Skeletal muscle tissue (tissue), 4 donors: ENCODE measurements around the gene TBCK. TPM values are rescaled to one million over a fixed set of nuclear protein-coding genes. Genes with fewer than 3 reads are reported as not detected.
"Not testable (repeated sequence)": the region's sequence is repeated elsewhere in the genome, so short reads cannot be mapped to it uniquely, and the experiment has no call there.

ENCODE experiments used
- H3K27ac ChIP-seq: one replicate; pipeline ENCODE4 v1.7.0; 2013; ENCODE audit warnings: mild to moderate bottlenecking, low read depth, low read length, inconsistent platforms
- H3K27me3 ChIP-seq, 3 donors: one replicate each; pipeline ENCODE4 v1.7.0; 2013; ENCODE audit warnings: low read length in 3 of 3; ENCODE audit not compliant: control insufficient read depth in 3 of 3, insufficient read depth in 3 of 3
- H3K36me3 ChIP-seq, 3 donors: one replicate each; pipeline ENCODE4 v1.7.0; 2013; ENCODE audit warnings: low read length in 3 of 3; ENCODE audit not compliant: control insufficient read depth in 3 of 3, insufficient read depth in 3 of 3
- H3K4me1 ChIP-seq, 3 donors: one replicate each; pipeline ENCODE4 v1.7.0; 2013; ENCODE audit warnings: low read length in 3 of 3, mild to moderate bottlenecking in 3 of 3; ENCODE audit not compliant: control insufficient read depth in 3 of 3, insufficient read depth in 3 of 3
- H3K4me3 ChIP-seq, 3 donors: one replicate each; pipeline ENCODE4 v1.7.0; 2013; ENCODE audit warnings: low read length in 3 of 3
- H3K9ac ChIP-seq, 3 donors: one replicate each; pipeline ENCODE4 v1.7.0; 2013; ENCODE audit warnings: low read length in 3 of 3, mild to moderate bottlenecking in 3 of 3, moderate library complexity in 2 of 3, low read depth in 1 of 3
- H3K9me3 ChIP-seq, 3 donors: one replicate each; pipeline ENCODE4 v1.7.0; 2013; ENCODE audit warnings: low read length in 3 of 3; ENCODE audit not compliant: control insufficient read depth in 3 of 3
- total RNA-seq: library from RNA; depleted of rRNA; stranded (reverse); fragments of >200 nt; gene quantifications from one replicate; pipeline ENCODE4 v1.2.3, GENCODE V29; 2014
- donor health status: Osteomylitis.

Gene TBCK
- total RNA-seq, 1 donor from 2014 or later, result 55.8 TPM

- H3K36me3 ChIP-seq, result peaks cover 3 to 19% (median 11%) of the 10 kb centered on the region in 3 donors
- H3K27me3 ChIP-seq, result no peaks in the 10 kb centered on the region
- H3K27ac ChIP-seq, result no peak overlapping the region
- H3K4me3 ChIP-seq, result no peak overlapping the region
- H3K9ac ChIP-seq, result no peak overlapping the region
- no peaks in the 10 kb centered on the region for H3K9me3 ChIP-seq
- H3K4me1 ChIP-seq, result no peaks in the 10 kb centered on the region
Observed at GRCh38 chr4:106247600-106247999, 68.4 kb downstream of the TBCK start.

- Histone ChIP-seq H3K9ac (no peak overlapping the region), H3K4me1 (no peaks in the 10 kb centered on the region), H3K27ac (no peak overlapping the region), H3K27me3 (no peaks in the 10 kb centered on the region), H3K9me3 (no peaks in the 10 kb centered on the region), H3K4me3 (no peak overlapping the region), H3K36me3 (peaks cover 3 to 19% (median 11%) of the 10 kb centered on the region in 3 donors)
Observed at GRCh38 chr4:106246441-106246840, 69.6 kb downstream of the TBCK start.

GRCh38 chr4:106245176-106245575 lies 70.8 kb downstream of the TBCK start:
- Histone ChIP-seq H3K27ac (no peak overlapping the region), H3K9me3 (no peaks in the 10 kb centered on the region), H3K27me3 (no peaks in the 10 kb centered on the region), H3K4me1 (no peaks in the 10 kb centered on the region), H3K4me3 (no peak overlapping the region), H3K36me3 (peaks cover 3 to 14% (median 11%) of the 10 kb centered on the region in 3 donors), H3K9ac (no peak overlapping the region)

- Histone ChIP-seq H3K9ac (no peak overlapping the region), H3K4me3 (no peak overlapping the region), H3K9me3 (no peaks in the 10 kb centered on the region), H3K27me3 (no peaks in the 10 kb centered on the region), H3K4me1 (no peaks in the 10 kb centered on the region), H3K27ac (no peak overlapping the region), H3K36me3 (peaks cover 0 to 10% (median 0%) of the 10 kb centered on the region in 3 donors)
Observed at GRCh38 chr4:106240699-106241098, 75.3 kb downstream of the TBCK start.

- Histone ChIP-seq H3K36me3 (peaks cover 0 to 22% (median 4%) of the 10 kb centered on the region in 3 donors), H3K4me3 (no peak overlapping the region), H3K9me3 (no peaks in the 10 kb centered on the region), H3K27ac (no peak overlapping the region), H3K27me3 (no peaks in the 10 kb centered on the region), H3K4me1 (no peaks in the 10 kb centered on the region), H3K9ac (no peak overlapping the region)
Observed at GRCh38 chr4:106238820-106239420, 77.1 kb downstream of the TBCK start.

- Histone ChIP-seq H3K4me1 (no peaks in the 10 kb centered on the region), H3K4me3 (no peak overlapping the region), H3K36me3 (peaks cover 5 to 41% (median 6%) of the 10 kb centered on the region in 3 donors), H3K9me3 (no peaks in the 10 kb centered on the region), H3K27me3 (no peaks in the 10 kb centered on the region), H3K9ac (no peak overlapping the region), H3K27ac (no peak overlapping the region)
Observed at GRCh38 chr4:106231931-106232330, 84.1 kb downstream of the TBCK start.

- H3K4me3 ChIP-seq, result no peak overlapping the region
- no peak overlapping the region for H3K9ac ChIP-seq
- no peaks in the 10 kb centered on the region for H3K4me1 ChIP-seq
- H3K27me3 ChIP-seq, result no peaks in the 10 kb centered on the region
- H3K27ac ChIP-seq, result no peak overlapping the region
- no peaks in the 10 kb centered on the region for H3K9me3 ChIP-seq
- H3K36me3 ChIP-seq, result peaks cover 0 to 5% (median 0%) of the 10 kb centered on the region in 3 donors
Observed at GRCh38 chr4:106222548-106222947, 93.5 kb downstream of the TBCK start.

- H3K9me3 ChIP-seq, H3K27me3 ChIP-seq, H3K4me1 ChIP-seq, H3K9ac ChIP-seq, H3K36me3 ChIP-seq, H3K27ac ChIP-seq, H3K4me3 ChIP-seq: not testable (repeated sequence)
Observed at GRCh38 chr4:106213291-106213690, 102.7 kb downstream of the TBCK start.

- Histone ChIP-seq H3K4me3 (no peak overlapping the region), H3K27ac (no peak overlapping the region), H3K36me3 (peaks cover 0 to 6% (median 3%) of the 10 kb centered on the region in 3 donors), H3K4me1 (no peaks in the 10 kb centered on the region), H3K9me3 (no peaks in the 10 kb centered on the region), H3K27me3 (no peaks in the 10 kb centered on the region), H3K9ac (no peak overlapping the region)
Observed at GRCh38 chr4:106210021-106210420, 106.0 kb downstream of the TBCK start.

GRCh38 chr4:106208481-106209460 lies 107.2 kb downstream of the TBCK start:
- no peak overlapping the region for H3K9ac ChIP-seq
- H3K9me3 ChIP-seq, result no peaks in the 10 kb centered on the region
- peaks cover 0 to 6% (median 3%) of the 10 kb centered on the region in 3 donors for H3K36me3 ChIP-seq
- H3K27ac ChIP-seq, result no peak overlapping the region
- H3K4me1 ChIP-seq, result no peaks in the 10 kb centered on the region
- H3K27me3 ChIP-seq, result no peaks in the 10 kb centered on the region
- H3K4me3 ChIP-seq, result no peak overlapping the region
